Liver (tissue), 9 donors: Measurements from ENCODE around the gene BTAF1. TPM values are rescaled to one million over a fixed set of nuclear protein-coding genes. Genes with fewer than 3 reads are reported as not detected.

Source experiments
- DNase-seq: peaks from one replicate; pipeline ENCODE4 v3.0.0-alpha.2; 2017; ENCODE audit warnings: low spot score
- H3K27ac ChIP-seq, 2 donors: one replicate each; pipeline ENCODE4 v1.7.0; 2013; ENCODE audit warnings: inconsistent platforms in 2 of 2, low read length in 2 of 2, control low read depth in 1 of 2, low read depth in 1 of 2, mild to moderate bottlenecking in 1 of 2
- H3K27me3 ChIP-seq, 4 donors: one replicate each; pipeline versions ENCODE4 v1.6.1 to v1.7.0; 2013; ENCODE audit warnings: low read length in 3 of 4, inconsistent platforms in 1 of 4, mild to moderate bottlenecking in 1 of 4, moderate library complexity in 1 of 4; ENCODE audit not compliant: control insufficient read depth in 4 of 4, insufficient read depth in 4 of 4
- H3K36me3 ChIP-seq, 4 donors: one replicate each; pipeline versions ENCODE4 v1.6.1 to v1.7.0; 2013; ENCODE audit warnings: low read length in 3 of 4, mild to moderate bottlenecking in 3 of 4, low read depth in 1 of 4, moderate library complexity in 1 of 4; ENCODE audit not compliant: control insufficient read depth in 4 of 4, insufficient read depth in 3 of 4
- H3K4me1 ChIP-seq, 4 donors: one replicate each; pipeline versions ENCODE4 v1.6.1 to v1.7.0; 2013; ENCODE audit warnings: low read length in 3 of 4, mild to moderate bottlenecking in 3 of 4, moderate library complexity in 1 of 4; ENCODE audit not compliant: control insufficient read depth in 4 of 4, insufficient read depth in 4 of 4
- H3K4me3 ChIP-seq, 3 donors: one replicate each; pipeline versions ENCODE4 v1.6.1 to v1.7.0; 2013; ENCODE audit warnings: low read length in 3 of 3, control low read depth in 1 of 3, low read depth in 1 of 3, mild to moderate bottlenecking in 1 of 3
- H3K9ac ChIP-seq, 2 donors: one replicate each; pipeline ENCODE4 v1.7.0; 2013; ENCODE audit warnings: low read length in 2 of 2, mild to moderate bottlenecking in 2 of 2, moderate library complexity in 2 of 2, control low read depth in 1 of 2, low read depth in 1 of 2
- H3K9me3 ChIP-seq, 4 donors: one replicate each; pipeline versions ENCODE4 v1.6.1 to v1.7.0; 2013; ENCODE audit warnings: low read length in 3 of 4; ENCODE audit not compliant: control insufficient read depth in 4 of 4
- ATF3 ChIP-seq: IDR thresholded peaks from 2 replicates; pipeline ENCODE4 v1.6.1; 2016; ENCODE audit warnings: antibody characterized with exemption
- CTCF ChIP-seq: fragments of 150-350 bp; IDR thresholded peaks from 2 replicates; pipeline ENCODE4 v1.5.1; 2017; ENCODE audit warnings: improper control_type of control experiment, low read depth, low read length; ENCODE audit not compliant: missing input control
- EGR1 ChIP-seq, 2 donors: IDR thresholded peaks; 2 replicates each; pipeline ENCODE4 v1.6.1; 2016 to 2018; ENCODE audit warnings: antibody characterized with exemption in 2 of 2, low read depth in 2 of 2
- FOXA1 ChIP-seq: IDR thresholded peaks from 2 replicates; pipeline ENCODE4 v1.6.1; 2016; ENCODE audit warnings: antibody characterized with exemption
- GABPA ChIP-seq, 2 donors: IDR thresholded peaks in 1 of 2; conservative IDR thresholded peaks in 1 of 2; 2 replicates each; pipeline ENCODE4 v1.6.1; 2016; ENCODE audit warnings: antibody characterized with exemption in 2 of 2, mild to moderate bottlenecking in 1 of 2, moderate library complexity in 1 of 2
- HNF4A ChIP-seq, 2 donors: conservative IDR thresholded peaks; 2 replicates each; pipeline ENCODE4 v1.6.1; 2016; ENCODE audit warnings: antibody characterized with exemption in 2 of 2, mild to moderate bottlenecking in 2 of 2
- HNF4G ChIP-seq: IDR thresholded peaks from 2 replicates; pipeline ENCODE4 v1.6.1; 2016; ENCODE audit warnings: antibody characterized with exemption
- JUND ChIP-seq, 2 donors: IDR thresholded peaks; 2 replicates each; pipeline ENCODE4 v1.6.1; 2016; ENCODE audit warnings: antibody characterized with exemption in 2 of 2
- MAX ChIP-seq: IDR thresholded peaks from 2 replicates; pipeline ENCODE4 v1.6.1; 2016; ENCODE audit warnings: antibody characterized with exemption
- REST ChIP-seq: IDR thresholded peaks from 2 replicates; pipeline ENCODE4 v1.6.1; 2016; ENCODE audit warnings: antibody characterized with exemption, mild to moderate bottlenecking
- RXRA ChIP-seq, 2 donors: IDR thresholded peaks; 2 replicates each; pipeline ENCODE4 v1.6.1; 2017 to 2018; ENCODE audit warnings: antibody characterized with exemption in 2 of 2, mild to moderate bottlenecking in 1 of 2
- TAF1 ChIP-seq: conservative IDR thresholded peaks from 2 replicates; pipeline ENCODE4 v1.6.1; 2016; ENCODE audit warnings: antibody characterized with exemption, mild to moderate bottlenecking
- YY1 ChIP-seq: IDR thresholded peaks from 2 replicates; pipeline ENCODE4 v1.6.1; 2016; ENCODE audit warnings: antibody characterized with exemption, mild to moderate bottlenecking
- WGBS: extraction: QIAGEN DNeasy Blood & Tissue Kit; methylation state at CpG from one replicate; pipeline ENCODE4 v1.1.7; 2013; 5-methylcytosine and 5-hydroxymethylcytosine counted together
- polyA plus RNA-seq, 2 donors: library from polyadenylated mRNA; stranded (reverse) in 1 of 2; unstranded in 1 of 2; fragments of 200-250 nt in 1 of 2; fragments of >200 nt in 1 of 2; fragmentation: Nextera tagmentation in 1 of 2; extraction: Ambion mirVana in 1 of 2; gene quantifications; one replicate each; pipeline versions ENCODE4 v1.2.1 to v1.2.3, GENCODE V29; 2013 to 2015
- total RNA-seq, 2 donors: library from RNA; depleted of rRNA; stranded (reverse); fragments of >200 nt; gene quantifications; one replicate each; pipeline ENCODE4 v1.2.3, GENCODE V29; 2014
- donor health status: healthy.
- donor health status: healthy.
- donor health status: healthy.
- donor health status: healthy.
- donor health status: healthy.

The BTAF1 gene
- total and polyA plus RNA-seq, 4 donors, result 5.9 to 49.6 (median 18.0) TPM

- TF ChIP-seq REST, result no peak
- TF ChIP-seq EGR1 (IDR thresholded peaks at IDR 0.05; ENCODE audit: low read depth in 2 of 2), result no peak
Measured at GRCh38 chr10:92054807-92055206, 131.2 kb downstream of the BTAF1 start.

GRCh38 chr10:92062273-92062672, 138.7 kb downstream of the BTAF1 start:
- no peak for DNase-seq
- no peak overlapping the region for H3K9ac ChIP-seq
- H3K27me3 ChIP-seq, result no peaks in the 10 kb centered on the region
- H3K36me3 ChIP-seq, result peaks cover 3 to 7% (median 3%) of the 10 kb centered on the region in 4 donors
- WGBS, result 93% methylated on average over 1 of the region's 1 CpG
- TF ChIP-seq EGR1 (IDR thresholded peaks at IDR 0.05; ENCODE audit: low read depth in 2 of 2) (no peak), GABPA (IDR thresholded peaks at IDR 0.05 in 1 of 2, conservative IDR thresholded peaks at IDR 0.05 in 1 of 2) (no peak), ATF3 (no peak), RXRA (IDR thresholded peaks at IDR 0.05) (no peak), TAF1 (no peak), HNF4G (no peak)
- peaks cover 0 to 4% (median 2%) of the 10 kb centered on the region in 4 donors for H3K4me1 ChIP-seq
- no peak overlapping the region for H3K4me3 ChIP-seq
- no peaks in the 10 kb centered on the region for H3K9me3 ChIP-seq
- no peak overlapping the region for H3K27ac ChIP-seq

More at GRCh38 chr10:92054807-92055206, 131.2 kb downstream of the BTAF1 start:
- H3K27ac ChIP-seq, result no peak overlapping the region
- H3K4me3 ChIP-seq, result no peak overlapping the region
- H3K27me3 ChIP-seq, result no peaks in the 10 kb centered on the region
- no peak overlapping the region for H3K9ac ChIP-seq
- H3K36me3 ChIP-seq, result peaks cover 8 to 27% (median 14%) of the 10 kb centered on the region in 4 donors
- no peak for DNase-seq
- H3K9me3 ChIP-seq, result no peaks in the 10 kb centered on the region
- H3K4me1 ChIP-seq, result peaks cover 0 to 6% (median 2%) of the 10 kb centered on the region in 4 donors

- DNase-seq, result no peak
- H3K27me3 ChIP-seq, result no peaks in the 10 kb centered on the region
- H3K9ac ChIP-seq, result no peak overlapping the region
- TF ChIP-seq ATF3 (no peak), YY1 (no peak), HNF4A (conservative IDR thresholded peaks at IDR 0.05) (no peak), MAX (no peak), JUND (IDR thresholded peaks at IDR 0.05) (no peak), CTCF (no peak), EGR1 (IDR thresholded peaks at IDR 0.05; ENCODE audit: low read depth in 2 of 2) (no peak), FOXA1 (no peak)
- H3K4me1 ChIP-seq, result peaks cover 0 to 1% (median 0%) of the 10 kb centered on the region in 4 donors
- no peaks in the 10 kb centered on the region for H3K9me3 ChIP-seq
- WGBS, result 98% methylated on average over 2 of the region's 2 CpGs
- no peak overlapping the region for H3K27ac ChIP-seq
- H3K4me3 ChIP-seq, result no peak overlapping the region
- peaks cover 3 to 9% (median 7%) of the 10 kb centered on the region in 4 donors for H3K36me3 ChIP-seq
Measured at GRCh38 chr10:92064506-92064905, 140.9 kb downstream of the BTAF1 start.
